Measurements from ENCODE around the gene TRAF3IP3.

The TRAF3IP3 gene, protein sequence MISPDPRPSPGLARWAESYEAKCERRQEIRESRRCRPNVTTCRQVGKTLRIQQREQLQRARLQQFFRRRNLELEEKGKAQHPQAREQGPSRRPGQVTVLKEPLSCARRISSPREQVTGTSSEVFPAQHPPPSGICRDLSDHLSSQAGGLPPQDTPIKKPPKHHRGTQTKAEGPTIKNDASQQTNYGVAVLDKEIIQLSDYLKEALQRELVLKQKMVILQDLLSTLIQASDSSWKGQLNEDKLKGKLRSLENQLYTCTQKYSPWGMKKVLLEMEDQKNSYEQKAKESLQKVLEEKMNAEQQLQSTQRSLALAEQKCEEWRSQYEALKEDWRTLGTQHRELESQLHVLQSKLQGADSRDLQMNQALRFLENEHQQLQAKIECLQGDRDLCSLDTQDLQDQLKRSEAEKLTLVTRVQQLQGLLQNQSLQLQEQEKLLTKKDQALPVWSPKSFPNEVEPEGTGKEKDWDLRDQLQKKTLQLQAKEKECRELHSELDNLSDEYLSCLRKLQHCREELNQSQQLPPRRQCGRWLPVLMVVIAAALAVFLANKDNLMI

DNA sequence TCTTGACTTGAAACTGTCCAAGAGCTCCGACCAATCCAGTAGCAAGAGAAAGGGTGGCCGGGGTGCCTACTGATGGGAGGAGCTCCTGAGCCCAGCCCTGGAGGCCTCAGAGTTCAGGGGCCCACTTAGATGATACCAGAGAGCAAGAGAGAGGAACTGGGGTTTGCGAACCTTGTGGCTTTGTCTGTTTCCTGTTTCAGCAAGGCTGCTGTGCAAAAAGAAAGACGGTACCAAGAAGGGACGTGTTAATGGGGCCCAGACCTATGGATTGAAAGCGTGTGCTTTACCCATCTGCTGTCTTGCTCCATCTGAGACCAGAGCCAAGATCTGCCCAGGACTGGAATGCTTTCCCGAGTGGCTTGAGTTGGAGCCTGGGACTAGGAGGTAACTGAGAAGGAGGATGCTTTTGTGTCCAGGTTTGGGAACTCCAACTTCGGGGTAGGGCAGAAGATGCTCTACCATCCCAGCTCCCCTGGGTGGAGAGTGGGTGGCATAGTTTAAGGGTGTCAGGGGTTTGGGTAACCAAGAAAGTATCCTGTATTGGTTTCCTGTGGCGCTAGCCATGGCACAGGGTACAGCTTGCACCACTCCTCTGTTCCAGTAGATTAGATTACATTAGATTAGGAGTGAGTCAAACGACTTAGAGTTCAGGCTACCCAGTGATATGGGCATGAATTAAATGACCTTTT is at the start of gene TRAF3IP3:
Gene TRAF3IP3 (plus strand): TSS at position 128 of the 689 bp plus-strand sequence. CDS start 3,987 bp downstream, outside the sequence.
- DNase-seq, result no peak

DNA sequence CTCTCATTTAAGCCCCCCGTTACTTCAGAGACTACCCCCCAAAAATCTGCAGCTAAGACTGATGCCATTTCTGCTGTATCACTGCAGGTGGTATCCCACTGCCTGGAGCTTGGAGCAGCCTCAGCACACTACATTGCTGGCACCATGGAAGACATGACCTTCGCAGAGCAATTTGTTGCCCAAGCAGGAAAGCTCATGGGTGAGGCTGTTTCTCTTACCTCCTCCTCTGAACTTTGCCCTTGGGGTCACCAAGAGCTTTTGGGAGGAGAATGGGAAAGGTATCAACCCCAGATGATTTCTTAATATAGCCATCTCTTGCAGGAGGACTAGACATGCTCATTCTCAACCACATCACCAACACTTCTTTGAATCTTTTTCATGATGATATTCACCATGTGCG is 49.2 kb upstream of the TRAF3IP3 start:
- DNase-seq, result no peak

DNA sequence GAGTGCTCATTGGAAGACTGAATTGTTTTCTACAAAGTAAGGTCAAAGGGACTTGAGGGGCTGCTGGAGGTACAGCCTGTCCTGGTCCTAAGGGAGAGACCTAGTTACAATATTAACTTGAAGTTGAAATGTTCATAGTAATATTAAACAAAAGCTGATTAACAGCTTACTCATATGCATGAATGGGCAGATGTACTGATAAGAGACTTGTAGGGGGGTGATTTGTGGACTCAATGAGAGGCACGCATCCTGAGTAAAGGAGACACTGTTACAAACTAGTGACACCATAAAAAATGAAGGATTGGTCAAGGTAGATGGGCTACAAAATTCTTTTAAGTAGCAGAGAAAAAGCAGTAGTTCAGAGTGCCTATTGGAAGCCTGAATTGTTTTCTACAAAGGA is 48.5 kb upstream of the TRAF3IP3 start:
- no peak for DNase-seq

DNA sequence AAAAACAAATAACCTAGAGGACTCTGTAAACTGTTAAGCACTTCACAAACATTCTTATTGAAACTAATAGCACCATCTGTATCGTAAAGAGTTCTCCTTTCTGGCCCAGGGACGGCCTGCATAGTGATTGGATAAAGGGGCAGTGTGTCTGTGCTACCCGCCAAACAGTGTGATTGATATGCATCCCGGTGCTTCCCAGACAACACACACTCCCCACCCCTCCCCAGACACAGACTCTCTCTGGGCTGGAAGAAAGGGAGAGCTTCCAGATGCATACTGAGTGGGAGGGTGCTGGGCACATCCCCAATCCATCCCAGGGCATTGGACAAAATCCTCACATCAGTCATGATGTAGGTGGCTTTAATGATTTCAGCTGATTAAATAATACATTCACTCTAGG is 47.6 kb upstream of the TRAF3IP3 start:
- no peak for DNase-seq

DNA sequence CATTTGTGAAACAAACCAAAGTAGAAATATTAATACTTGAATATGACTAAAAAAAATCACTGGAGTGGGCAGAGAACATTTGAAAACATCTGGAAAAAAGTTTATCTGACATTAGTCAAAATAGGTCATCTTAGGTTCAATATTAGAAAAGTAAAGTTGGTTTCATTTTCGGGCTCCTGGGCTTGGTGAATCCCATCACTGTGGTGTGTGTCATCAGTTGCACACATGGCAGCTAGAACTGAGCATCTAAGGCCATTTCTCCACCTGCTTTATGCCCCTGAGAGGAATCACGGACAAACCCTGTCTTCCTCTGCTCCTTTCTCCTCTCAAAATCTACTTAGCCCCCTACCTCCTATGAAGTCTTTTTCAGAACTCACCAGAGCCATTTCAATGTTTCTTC is 45.8 kb upstream of the TRAF3IP3 start:
- no peak for DNase-seq

DNA sequence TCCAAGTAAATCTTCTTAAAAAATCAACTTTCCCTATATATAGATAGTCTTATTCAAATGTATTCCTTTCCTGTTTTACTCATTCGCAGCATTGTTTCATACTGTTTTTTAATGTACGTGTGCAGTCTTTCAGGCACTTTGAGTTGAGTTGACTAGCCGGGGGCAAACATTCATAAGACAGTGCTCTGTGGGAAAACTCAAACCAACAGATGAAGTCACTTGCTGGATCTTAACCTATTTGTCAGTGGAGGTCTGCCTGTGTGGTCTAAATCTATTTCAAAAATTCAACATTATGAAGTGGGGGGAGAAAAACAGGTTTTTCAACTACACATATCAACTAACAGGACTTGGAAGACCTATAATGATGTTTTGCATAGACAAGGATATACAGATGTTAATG is 45.0 kb upstream of the TRAF3IP3 start:
- no peak for DNase-seq

DNA sequence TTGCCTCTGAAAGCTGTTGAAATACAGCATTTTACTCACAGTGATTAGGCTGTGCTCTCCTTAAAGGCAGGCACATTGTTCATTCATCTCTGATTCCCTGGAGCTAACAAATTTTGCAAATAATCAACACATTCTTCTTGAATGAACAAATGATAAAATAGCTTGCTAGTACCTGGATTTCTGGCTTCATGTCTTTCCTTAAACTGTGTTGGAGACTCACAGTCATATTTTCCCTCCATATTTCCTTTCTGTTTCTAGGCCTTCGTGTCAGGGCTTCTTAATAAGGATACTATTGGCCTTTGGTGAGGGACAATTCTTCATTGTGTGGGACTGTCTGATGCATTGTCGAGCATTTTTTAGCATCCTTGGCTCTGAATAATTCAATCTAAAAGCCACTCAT is 41.5 kb upstream of the TRAF3IP3 start:
- no peak for DNase-seq

DNA sequence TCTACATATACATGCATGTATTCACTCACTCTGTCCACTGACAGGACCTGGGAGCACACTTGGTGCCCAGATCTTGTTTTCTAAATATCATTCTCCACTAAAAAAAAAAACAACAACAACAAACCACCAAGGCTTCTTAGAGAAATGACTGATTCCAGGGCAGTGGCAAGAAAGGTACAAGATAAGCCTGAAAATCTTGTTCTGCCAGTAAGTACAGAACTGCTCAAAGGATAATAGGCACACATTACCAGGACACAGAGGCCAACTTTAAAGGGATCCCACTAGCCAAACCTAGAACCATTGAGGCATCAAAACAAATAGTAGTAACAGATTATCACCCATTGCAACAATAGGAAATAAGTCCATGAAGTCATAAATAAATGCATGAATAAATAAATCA is 40.5 kb upstream of the TRAF3IP3 start:
- DNase-seq, result no peak

DNA sequence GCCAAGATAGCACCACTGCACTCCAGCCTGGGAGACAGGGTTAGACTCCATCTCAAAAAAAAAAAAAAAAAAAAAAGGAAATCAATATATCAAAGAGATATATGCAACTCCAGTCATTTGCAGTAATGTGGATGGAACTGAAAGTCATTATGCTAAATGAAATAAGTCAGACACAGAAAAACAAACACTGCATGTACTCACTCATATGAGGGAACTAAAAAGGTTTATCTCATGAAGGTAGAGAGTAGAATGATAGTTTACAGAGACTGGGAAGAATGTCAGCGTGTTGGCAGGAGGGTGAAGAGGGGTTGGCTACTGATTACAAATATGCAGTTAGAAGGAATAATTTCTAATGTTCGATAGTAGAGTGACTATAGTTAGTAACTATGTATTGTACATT is 38.0 kb upstream of the TRAF3IP3 start:
- DNase-seq, result no peak

DNA sequence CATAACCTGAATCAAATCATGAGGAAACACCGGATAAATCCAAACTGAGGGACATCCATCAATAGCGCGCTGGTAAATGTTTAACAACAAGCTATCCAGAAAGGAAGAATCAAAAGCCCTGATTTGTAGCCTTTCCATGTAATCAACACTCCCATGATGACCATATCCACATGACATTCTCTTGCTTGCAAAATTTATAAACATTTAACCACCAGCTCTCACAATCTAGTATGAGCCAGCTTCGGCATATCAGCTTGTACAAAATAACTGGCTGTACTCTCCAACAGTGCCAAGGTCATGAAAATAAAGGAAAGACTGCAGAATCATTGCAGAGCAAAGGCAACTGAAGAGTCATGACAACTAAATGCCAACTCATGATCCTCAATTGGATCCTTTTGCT is 35.5 kb upstream of the TRAF3IP3 start:
- DNase-seq, result no peak

DNA sequence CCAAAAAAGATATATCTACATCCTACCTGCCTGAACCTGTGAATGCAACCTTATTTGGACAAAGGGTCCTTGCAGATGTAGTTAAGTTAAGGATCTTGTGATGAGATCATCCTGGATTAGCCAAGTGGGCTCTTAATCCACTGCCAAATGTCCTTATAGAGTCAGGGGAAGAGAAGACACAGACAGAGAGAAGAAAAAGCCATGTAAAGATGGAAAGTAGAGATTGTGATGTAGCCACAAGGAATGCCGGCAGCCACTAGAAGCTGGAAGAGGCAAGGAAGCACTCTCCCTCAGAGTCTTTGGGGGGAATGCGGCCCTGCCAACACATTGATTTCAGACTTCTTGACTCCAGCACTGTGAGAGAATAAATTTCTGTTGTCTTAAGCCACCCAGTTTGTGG is 35.0 kb upstream of the TRAF3IP3 start:
- no peak for DNase-seq

DNA sequence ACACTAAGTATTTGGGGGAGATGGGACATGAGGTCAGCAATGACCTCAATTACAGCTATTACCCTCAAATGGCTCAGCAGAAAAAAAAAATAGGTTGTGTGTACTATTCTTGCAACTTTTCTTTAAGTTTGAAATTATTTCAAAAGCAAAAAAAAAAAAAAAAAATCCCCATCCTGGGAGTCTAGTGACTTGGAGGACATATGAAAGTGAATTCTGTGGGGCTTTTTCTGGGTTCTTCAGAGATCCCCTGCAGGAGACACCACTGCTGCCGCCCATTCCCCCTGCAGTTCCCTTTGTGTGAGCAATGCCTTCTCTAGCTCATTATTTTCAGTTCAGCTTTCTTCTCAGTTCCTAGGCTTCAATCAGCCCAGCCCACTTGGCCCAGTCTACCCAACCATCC is 34.5 kb upstream of the TRAF3IP3 start:
- DNase-seq, result no peak

DNA sequence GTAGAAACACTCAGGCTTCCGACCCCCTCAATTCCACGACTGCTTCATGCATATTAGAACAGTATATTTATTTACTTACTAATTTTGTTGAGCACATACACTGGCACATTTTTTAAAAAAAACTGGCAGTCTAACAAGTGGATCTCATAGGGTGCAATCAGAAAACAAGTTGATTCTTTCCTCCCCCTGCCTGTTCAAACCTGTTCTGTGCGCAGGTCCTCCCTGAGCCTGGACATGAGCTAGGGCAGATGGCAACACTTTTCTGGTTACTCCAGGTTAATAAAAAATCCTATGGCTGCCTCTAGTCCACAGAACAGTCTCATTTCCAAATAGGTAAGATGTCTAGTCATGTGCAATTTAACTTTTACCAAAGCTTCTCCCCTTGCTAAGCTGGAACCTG is 32.6 kb upstream of the TRAF3IP3 start:
- no peak for DNase-seq

DNA sequence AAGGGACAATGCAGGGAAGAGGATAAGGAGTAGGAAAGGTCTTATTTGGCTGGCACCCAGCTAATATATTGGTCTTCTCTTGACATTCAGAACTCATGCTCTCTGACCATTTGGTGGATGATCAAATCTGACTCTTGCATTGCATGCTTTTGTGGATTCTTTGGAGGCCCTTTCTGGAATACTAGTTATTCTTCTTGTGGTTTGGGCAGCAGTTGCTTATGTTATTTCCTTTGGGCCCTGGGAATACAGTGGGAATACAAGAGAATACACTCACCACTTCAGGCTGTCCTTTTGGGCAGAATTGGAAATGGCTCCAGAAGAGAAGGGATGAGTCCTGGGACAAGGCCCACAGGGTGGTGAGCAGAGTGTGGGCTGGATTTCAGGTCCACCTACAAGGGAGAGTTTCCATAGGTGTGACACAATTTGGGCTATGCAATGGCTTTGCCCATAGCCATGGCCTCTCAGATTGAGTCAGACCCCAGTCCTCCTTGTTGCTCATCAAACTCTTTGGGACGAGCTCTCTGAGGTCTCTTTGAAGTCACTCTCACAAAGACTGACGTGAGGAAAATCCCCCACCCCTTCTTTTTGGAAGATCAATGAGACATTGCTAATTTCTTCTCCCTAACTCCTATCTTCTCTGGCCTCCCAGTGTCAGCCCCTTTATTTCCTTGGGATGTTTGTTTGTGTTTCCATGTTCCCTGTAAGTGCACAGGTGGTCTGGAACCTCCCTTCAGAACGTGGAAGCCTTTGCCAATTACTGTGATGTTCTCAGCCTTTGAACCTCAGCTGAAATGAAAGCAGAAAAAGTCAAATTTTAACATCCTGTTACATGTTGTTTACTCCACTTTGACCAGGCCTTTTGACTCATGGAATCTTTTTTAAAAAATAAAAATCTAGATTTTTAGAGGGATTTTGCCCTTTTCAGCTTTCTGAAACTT is 31.8 kb upstream of the TRAF3IP3 start:
- no peak for DNase-seq

DNA sequence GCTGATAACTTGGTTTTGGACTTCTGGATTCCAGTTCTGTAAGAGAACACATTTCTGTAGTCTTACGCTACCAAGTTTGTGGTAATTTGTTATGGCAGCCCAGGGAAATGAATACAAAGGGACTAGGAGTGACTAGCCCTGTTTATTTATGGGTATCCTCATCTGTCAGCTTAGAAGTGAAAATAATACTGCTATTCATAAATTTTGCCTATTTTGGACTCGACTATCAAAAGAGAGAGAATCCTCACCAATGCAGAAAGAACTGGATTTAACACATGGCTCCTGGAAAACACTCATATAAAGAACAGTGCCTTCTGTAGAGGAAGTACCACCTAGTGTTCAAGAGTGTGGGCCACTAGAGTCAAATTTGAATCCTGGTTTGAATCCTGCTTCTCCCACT is 28.6 kb upstream of the TRAF3IP3 start:
- DNase-seq, result no peak

DNA sequence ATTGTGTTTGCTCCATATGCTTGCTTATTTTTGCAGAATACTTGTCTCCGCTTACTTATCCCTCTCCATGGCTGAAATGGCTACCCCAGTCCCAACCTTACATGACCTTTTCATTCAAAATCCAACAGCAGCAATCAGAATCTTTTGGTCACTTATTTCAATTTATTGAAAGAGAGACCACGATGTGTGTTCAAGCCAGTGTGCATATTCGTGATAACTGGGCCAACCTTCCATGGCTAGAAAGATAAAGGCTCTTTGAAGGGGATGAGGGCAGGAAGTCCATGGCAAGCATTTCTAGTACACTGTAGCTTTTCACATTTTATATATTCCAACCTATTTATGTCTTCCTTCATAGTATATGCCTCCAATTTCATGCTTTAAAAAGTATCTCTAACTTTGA is 28.1 kb upstream of the TRAF3IP3 start:
- DNase-seq, result no peak

DNA sequence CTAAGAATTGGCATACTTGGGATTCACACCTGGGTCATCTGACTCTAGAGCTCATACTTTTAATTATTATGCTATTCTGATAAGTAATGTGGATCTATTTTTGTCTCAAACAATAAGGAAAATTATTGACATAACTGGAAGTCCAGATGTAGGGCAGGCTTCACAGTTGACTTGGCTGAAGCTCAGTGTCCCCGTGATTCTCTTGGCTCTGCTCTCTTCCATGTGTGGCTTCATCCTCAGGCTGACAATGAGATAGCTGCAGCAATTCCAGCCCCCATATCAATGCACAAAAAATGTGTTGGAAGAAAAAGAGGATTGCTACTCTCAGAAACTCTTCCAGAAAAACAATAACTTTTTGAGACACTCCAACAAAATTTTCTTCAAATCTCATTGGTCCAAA is 27.4 kb upstream of the TRAF3IP3 start:
- DNase-seq, result no peak

DNA sequence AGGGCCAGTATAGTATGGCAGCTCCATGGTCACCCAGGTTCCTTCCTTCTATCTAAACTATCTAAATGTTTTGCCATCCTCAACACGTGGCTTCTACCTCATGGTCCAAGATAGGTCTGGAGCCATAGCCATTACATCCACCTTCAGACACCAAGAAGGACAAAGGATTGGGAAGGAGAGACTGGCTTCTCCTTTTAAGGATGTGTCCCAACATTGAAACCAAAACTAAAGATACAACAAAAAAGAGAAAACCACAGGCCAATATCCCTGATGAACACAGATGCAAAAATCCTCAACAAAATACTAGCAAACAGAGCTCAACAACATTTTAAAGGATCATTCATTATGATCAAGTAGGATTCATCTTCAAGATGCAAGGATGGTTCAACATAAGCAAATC is 26.4 kb upstream of the TRAF3IP3 start:
- no peak for DNase-seq

DNA sequence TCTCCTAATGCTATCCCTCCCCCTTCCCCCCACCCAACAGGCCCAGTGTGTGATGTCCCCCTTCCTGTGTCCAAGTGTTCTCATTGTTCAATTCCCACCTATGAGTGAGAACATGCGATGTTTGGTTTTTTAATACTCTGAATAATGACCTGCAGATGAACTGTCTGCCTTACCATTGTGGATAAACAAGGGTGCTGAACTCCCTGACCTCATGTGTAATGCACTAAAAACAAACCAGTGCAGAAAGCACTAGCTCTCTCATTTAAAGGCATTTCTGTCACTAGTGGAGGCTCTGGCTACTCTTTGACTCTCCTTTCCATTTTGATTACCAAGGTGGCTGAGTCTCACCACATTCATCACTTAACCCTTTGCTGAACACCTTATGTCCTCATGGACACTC is 23.1 kb upstream of the TRAF3IP3 start:
- no peak for DNase-seq

DNA sequence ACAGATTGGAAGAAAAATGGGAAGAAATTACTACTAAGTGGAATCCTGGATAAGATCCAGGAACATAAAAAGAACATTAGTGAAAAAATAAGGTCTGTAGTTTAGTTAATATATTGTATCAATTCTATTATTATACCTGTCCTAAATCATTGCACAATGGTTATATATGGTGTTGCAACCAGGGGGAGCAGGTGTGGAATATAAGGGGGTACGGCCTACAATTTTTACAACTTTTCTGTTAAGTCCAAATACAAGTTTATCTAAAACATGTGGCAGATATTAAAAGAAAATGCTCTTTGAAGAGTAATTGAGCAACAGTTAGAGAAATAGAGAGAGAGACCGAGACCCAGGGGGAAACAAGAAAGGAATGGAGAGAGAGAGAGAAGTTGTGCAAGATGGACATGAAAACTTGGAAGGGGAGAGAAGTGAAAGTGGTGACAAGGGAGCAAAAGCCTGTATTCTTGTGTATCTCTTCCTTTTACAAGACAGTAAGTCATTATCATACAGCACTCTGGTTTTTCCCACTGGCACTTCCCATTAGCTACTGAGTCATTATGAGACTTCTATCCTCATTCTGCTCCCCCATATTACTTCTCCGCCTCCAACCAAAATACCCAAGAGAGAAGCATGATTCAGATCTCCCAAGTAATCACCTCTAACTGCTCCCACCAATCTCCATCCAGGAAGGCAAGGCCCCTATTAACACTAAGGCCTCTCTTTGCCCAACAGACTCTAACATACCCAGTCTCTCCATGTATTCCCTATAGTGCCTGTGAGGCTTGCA is 22.3 kb upstream of the TRAF3IP3 start:
- DNase-seq, result no peak

DNA sequence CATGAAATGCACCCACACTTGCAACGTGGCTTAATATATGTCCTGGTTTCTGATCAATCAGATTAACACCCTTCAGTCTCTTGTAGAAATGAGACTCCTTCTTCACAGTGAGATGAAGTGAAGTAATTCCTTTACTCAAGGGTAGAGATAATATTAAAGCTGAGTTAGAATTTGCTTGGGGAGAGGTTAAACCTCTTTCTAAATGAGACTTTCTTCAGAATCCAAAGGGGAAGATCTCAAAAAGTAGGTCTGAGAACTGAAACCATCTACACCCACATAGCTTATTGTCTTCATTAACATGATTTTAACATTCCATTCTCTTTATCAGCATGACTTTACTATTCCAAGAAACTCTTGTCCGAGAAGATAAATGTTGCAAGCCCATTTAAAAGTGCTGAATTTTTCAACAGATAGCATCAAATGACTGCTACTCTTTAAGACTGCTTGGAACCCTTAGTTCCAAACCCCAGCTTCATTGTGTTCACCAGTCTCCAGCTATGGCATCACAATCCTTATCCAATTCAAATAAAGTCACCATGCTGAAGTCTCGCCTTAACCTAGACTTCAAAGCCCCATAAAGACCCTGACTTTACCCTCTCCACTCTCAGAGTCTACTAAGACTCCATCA is 19.2 kb upstream of the TRAF3IP3 start:
- no peak for DNase-seq

DNA sequence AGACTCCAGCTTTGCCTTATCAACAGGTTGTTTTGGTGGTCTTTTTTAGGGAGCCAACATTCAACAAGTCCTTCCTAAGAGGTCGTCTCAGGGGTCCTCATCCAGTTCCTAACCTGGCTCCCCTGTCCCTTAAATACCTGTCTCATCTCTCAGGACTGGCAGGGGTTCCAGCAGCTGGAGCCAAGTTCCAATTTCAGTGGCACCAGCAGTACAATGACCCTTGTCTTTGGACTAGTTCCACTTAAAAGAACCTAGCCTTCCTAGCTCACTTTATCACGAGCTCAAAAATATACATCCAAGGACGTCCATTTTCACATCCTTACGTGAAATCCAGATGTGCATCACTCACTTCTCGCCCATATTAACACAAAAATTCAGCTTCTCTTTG is 18.7 kb upstream of the TRAF3IP3 start:
- DNase-seq, result no peak
